ENCODE measurements around the gene BMPR1B.

The BMPR1B gene

DNA sequence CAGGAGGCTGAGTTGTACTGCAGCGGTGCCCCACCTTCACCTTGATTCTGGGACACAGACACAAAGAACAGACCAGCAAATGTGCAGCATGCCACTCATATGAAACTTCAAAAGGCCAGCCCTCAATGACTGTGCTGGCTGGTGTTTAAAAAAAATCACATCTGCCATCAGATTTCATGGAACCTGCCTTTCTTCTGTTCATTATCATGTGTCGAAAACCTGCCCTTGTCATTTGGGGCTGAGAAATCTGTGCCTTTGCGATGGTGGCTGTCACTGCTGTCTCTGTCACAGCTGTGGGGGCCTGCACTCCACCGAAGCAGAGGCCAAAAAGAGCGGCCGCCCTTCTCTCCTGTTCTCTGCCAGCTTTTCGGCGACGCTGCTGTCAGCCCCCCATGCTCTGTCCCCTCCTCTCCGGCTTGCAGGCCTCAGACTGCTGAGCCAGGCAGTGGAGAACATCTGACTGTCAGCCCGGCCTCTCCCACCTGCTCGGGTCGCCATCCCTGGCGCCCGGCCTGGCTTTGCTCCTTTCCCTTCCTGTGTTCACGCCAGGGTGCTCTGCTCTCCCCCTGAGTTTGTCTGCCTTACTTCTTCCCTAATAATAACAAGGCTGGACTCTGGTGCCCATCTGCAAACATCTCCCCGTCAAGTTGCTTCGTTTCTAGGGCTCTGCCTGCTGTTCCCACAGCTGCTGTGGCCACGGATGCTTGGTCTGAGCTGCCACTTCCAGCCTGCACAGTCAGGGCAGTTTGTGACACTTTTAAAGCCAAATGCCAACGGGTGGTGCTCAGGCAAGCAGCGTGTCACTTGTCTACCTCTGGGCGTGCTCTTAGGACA, 435.9 kb downstream of the BMPR1B start:
- no peak for FAIRE-seq

- no peak for FAIRE-seq
Observed at GRCh38 chr4:95197353-95197752, 439.6 kb downstream of the BMPR1B start.

GRCh38 chr4:95198961-95199360, 441.2 kb downstream of the BMPR1B start:
- no peak for FAIRE-seq

- FAIRE-seq, result no peak
Observed at GRCh38 chr4:95204267-95204844, 446.6 kb downstream of the BMPR1B start.

GRCh38 chr4:95204873-95205272, 447.1 kb downstream of the BMPR1B start:
- no peak for FAIRE-seq
